ENCODE data around the gene BCAS3.

The BCAS3 gene

GRCh38 chr17:61404913-61405685 lies 727.4 kb downstream of the BCAS3 start:
- DNase-seq: peak; percentile 74

- DNase-seq: peak; percentile 55
Measured at GRCh38 chr17:61405686-61406536, 728.3 kb downstream of the BCAS3 start.

- no peak for DNase-seq
Measured at GRCh38 chr17:61406537-61406845, 728.8 kb downstream of the BCAS3 start.

- DNase-seq: no peak
Measured at GRCh38 chr17:61406971-61407911, 729.6 kb downstream of the BCAS3 start.

GRCh38 chr17:61408151-61409041 lies 730.7 kb downstream of the BCAS3 start:
- peak; percentile 71 for DNase-seq

GRCh38 chr17:61409301-61410112 lies 731.9 kb downstream of the BCAS3 start:
- DNase-seq: peak; percentile 85

- peak; percentile 78 for DNase-seq
Measured at GRCh38 chr17:61410141-61411010, 732.7 kb downstream of the BCAS3 start.

- no peak for DNase-seq
Measured at GRCh38 chr17:61411011-61411260, 733.3 kb downstream of the BCAS3 start.

- DNase-seq: peak; percentile 96
Measured at GRCh38 chr17:61411261-61412142, 733.9 kb downstream of the BCAS3 start.

GRCh38 chr17:61412143-61412859 lies 734.6 kb downstream of the BCAS3 start:
- peak; percentile 97 for DNase-seq

GRCh38 chr17:61412860-61413660 lies 735.4 kb downstream of the BCAS3 start:
- peak; percentile 78 for DNase-seq

GRCh38 chr17:61413661-61414126 lies 736.0 kb downstream of the BCAS3 start:
- no peak for DNase-seq

GRCh38 chr17:61414141-61414935 lies 736.7 kb downstream of the BCAS3 start:
- peak; percentile 30 for DNase-seq

- DNase-seq: no peak
Measured at GRCh38 chr17:61414936-61415251, 737.2 kb downstream of the BCAS3 start.

- DNase-seq: peak; percentile 15
Measured at GRCh38 chr17:61415374-61416210, 737.9 kb downstream of the BCAS3 start.

- DNase-seq: peak; percentile 29
Measured at GRCh38 chr17:61416211-61416539, 738.5 kb downstream of the BCAS3 start.

Measured in eye (tissue), 1 donor.